Activated naive CD4-positive, alpha-beta T cell treated with anti-CD3 and anti-CD28 coated beads, Interleukin-2, amount 50 U/mL, for 24 hours (primary cell): ENCODE results near the gene MORN2.
"Not testable (repeated sequence)": the region's sequence is repeated elsewhere in the genome, so short reads cannot be mapped to it uniquely, and the experiment has no call there.

Experiments
- H3K27ac Mint-ChIP-seq: one replicate; pipeline ENCODE4 v1.8.0; 2021; ENCODE audit warnings: mild to moderate bottlenecking, mixed read lengths
- H3K27me3 Mint-ChIP-seq: one replicate; pipeline ENCODE4 v1.8.0; 2021; ENCODE audit warnings: mixed read lengths
- H3K36me3 Mint-ChIP-seq: one replicate; pipeline ENCODE4 v1.8.0; 2021; ENCODE audit warnings: mixed read lengths
- H3K4me1 Mint-ChIP-seq: one replicate; pipeline ENCODE4 v1.8.0; 2021; ENCODE audit warnings: mixed read lengths
- H3K4me3 Mint-ChIP-seq: one replicate; pipeline ENCODE4 v1.8.0; 2021; ENCODE audit warnings: mild to moderate bottlenecking, mixed read lengths
- H3K9me3 Mint-ChIP-seq: one replicate; pipeline ENCODE4 v1.8.0; 2021; ENCODE audit warnings: mixed read lengths

MORN2 gene

GRCh38 chr2:38875576-38876367 is at the start of gene MORN2, which contains the start of gene DHX57:
MORN2 (plus strand) TSS chr2:38875976.
DHX57 (minus strand) TSS chr2:38875934; CDS start chr2:38868405, 7,529 bp downstream.
- peaks cover 36% of the 10 kb centered on the region for H3K4me1 Mint-ChIP-seq
- H3K36me3 Mint-ChIP-seq, result peaks cover 15% of the 10 kb centered on the region
- H3K9me3 Mint-ChIP-seq, result peaks cover 7% of the 10 kb centered on the region
- peak within 1 kb of the TSS; percentile 99 for H3K4me3 Mint-ChIP-seq
- no peaks in the 10 kb centered on the region for H3K27me3 Mint-ChIP-seq
- peak within 1 kb of the TSS; percentile 95 for H3K27ac Mint-ChIP-seq

GRCh38 chr2:38827539-38828145 is 48.1 kb upstream of the MORN2 start:
- not testable (repeated sequence) for H3K4me3 Mint-ChIP-seq, H3K27ac Mint-ChIP-seq, H3K27me3 Mint-ChIP-seq, H3K9me3 Mint-ChIP-seq, H3K4me1 Mint-ChIP-seq
- peaks cover 17% of the 10 kb centered on the region for H3K36me3 Mint-ChIP-seq

GRCh38 chr2:38828460-38828859 is 47.3 kb upstream of the MORN2 start:
- H3K9me3 Mint-ChIP-seq, result no peaks in the 10 kb centered on the region
- H3K27me3 Mint-ChIP-seq, result no peaks in the 10 kb centered on the region
- H3K4me1 Mint-ChIP-seq, result peaks cover 3% of the 10 kb centered on the region
- H3K27ac Mint-ChIP-seq, result no peak overlapping the region
- H3K36me3 Mint-ChIP-seq, result peaks cover 17% of the 10 kb centered on the region
- H3K4me3 Mint-ChIP-seq, result no peak overlapping the region

- H3K4me1 Mint-ChIP-seq, result peaks cover 3% of the 10 kb centered on the region
- no peak overlapping the region for H3K4me3 Mint-ChIP-seq
- H3K27ac Mint-ChIP-seq, result no peak overlapping the region
- no peaks in the 10 kb centered on the region for H3K9me3 Mint-ChIP-seq
- peaks cover 17% of the 10 kb centered on the region for H3K36me3 Mint-ChIP-seq
- no peaks in the 10 kb centered on the region for H3K27me3 Mint-ChIP-seq
Measured at GRCh38 chr2:38829971-38830370, 45.8 kb upstream of the MORN2 start.

GRCh38 chr2:38830526-38831159 is 45.1 kb upstream of the MORN2 start:
- no peak overlapping the region for H3K27ac Mint-ChIP-seq
- H3K9me3 Mint-ChIP-seq, result no peaks in the 10 kb centered on the region
- peaks cover 17% of the 10 kb centered on the region for H3K36me3 Mint-ChIP-seq
- H3K4me1 Mint-ChIP-seq, result peaks cover 3% of the 10 kb centered on the region
- H3K4me3 Mint-ChIP-seq, result no peak overlapping the region
- H3K27me3 Mint-ChIP-seq, result no peaks in the 10 kb centered on the region

- no peak overlapping the region for H3K4me3 Mint-ChIP-seq
- peaks cover 9% of the 10 kb centered on the region for H3K36me3 Mint-ChIP-seq
- H3K27me3 Mint-ChIP-seq, result no peaks in the 10 kb centered on the region
- H3K27ac Mint-ChIP-seq, result no peak overlapping the region
- no peaks in the 10 kb centered on the region for H3K9me3 Mint-ChIP-seq
- H3K4me1 Mint-ChIP-seq, result no peaks in the 10 kb centered on the region
Measured at GRCh38 chr2:38835015-38835601, 40.7 kb upstream of the MORN2 start.

- Mint-ChIP-seq H3K4me1 (no peaks in the 10 kb centered on the region), H3K27ac (no peak overlapping the region), H3K4me3 (no peak overlapping the region), H3K9me3 (no peaks in the 10 kb centered on the region), H3K36me3 (peaks cover 9% of the 10 kb centered on the region), H3K27me3 (no peaks in the 10 kb centered on the region)
Measured at GRCh38 chr2:38835990-38836389, 39.8 kb upstream of the MORN2 start.

- Mint-ChIP-seq H3K4me1 (no peaks in the 10 kb centered on the region), H3K36me3 (peaks cover 12% of the 10 kb centered on the region), H3K4me3 (no peak overlapping the region)
Measured at GRCh38 chr2:38836791-38837190, 39.0 kb upstream of the MORN2 start.

GRCh38 chr2:38850045-38850444 is 25.7 kb upstream of the MORN2 start:
- H3K36me3 Mint-ChIP-seq, result peaks cover 25% of the 10 kb centered on the region
- H3K27me3 Mint-ChIP-seq, result no peaks in the 10 kb centered on the region
- H3K4me3 Mint-ChIP-seq, result no peak overlapping the region
- no peak overlapping the region for H3K27ac Mint-ChIP-seq
- H3K9me3 Mint-ChIP-seq, result no peaks in the 10 kb centered on the region
- no peaks in the 10 kb centered on the region for H3K4me1 Mint-ChIP-seq

More at GRCh38 chr2:38836791-38837190, 39.0 kb upstream of the MORN2 start:
- Mint-ChIP-seq H3K27me3 (no peaks in the 10 kb centered on the region), H3K9me3 (no peaks in the 10 kb centered on the region), H3K27ac (no peak overlapping the region)

- H3K4me1 Mint-ChIP-seq, result no peaks in the 10 kb centered on the region
- no peak overlapping the region for H3K4me3 Mint-ChIP-seq
- no peaks in the 10 kb centered on the region for H3K27me3 Mint-ChIP-seq
- no peaks in the 10 kb centered on the region for H3K9me3 Mint-ChIP-seq
- H3K27ac Mint-ChIP-seq, result no peak overlapping the region
- peaks cover 27% of the 10 kb centered on the region for H3K36me3 Mint-ChIP-seq
Measured at GRCh38 chr2:38856165-38856564, 19.6 kb upstream of the MORN2 start.

- H3K36me3 Mint-ChIP-seq, result peaks cover 31% of the 10 kb centered on the region
- H3K27me3 Mint-ChIP-seq, result no peaks in the 10 kb centered on the region
- no peak overlapping the region for H3K4me3 Mint-ChIP-seq
- no peaks in the 10 kb centered on the region for H3K9me3 Mint-ChIP-seq
- no peaks in the 10 kb centered on the region for H3K4me1 Mint-ChIP-seq
- no peak overlapping the region for H3K27ac Mint-ChIP-seq
Measured at GRCh38 chr2:38862476-38862875, 13.3 kb upstream of the MORN2 start.

GRCh38 chr2:38863061-38863695 is 12.6 kb upstream of the MORN2 start:
- H3K4me3 Mint-ChIP-seq, result no peak overlapping the region
- no peaks in the 10 kb centered on the region for H3K9me3 Mint-ChIP-seq
- no peak overlapping the region for H3K27ac Mint-ChIP-seq
- no peaks in the 10 kb centered on the region for H3K4me1 Mint-ChIP-seq
- peaks cover 35% of the 10 kb centered on the region for H3K36me3 Mint-ChIP-seq
- no peaks in the 10 kb centered on the region for H3K27me3 Mint-ChIP-seq

- Mint-ChIP-seq H3K4me3 (no peak overlapping the region), H3K4me1 (no peaks in the 10 kb centered on the region), H3K27me3 (no peaks in the 10 kb centered on the region), H3K36me3 (peaks cover 35% of the 10 kb centered on the region), H3K9me3 (peaks cover 8% of the 10 kb centered on the region), H3K27ac (no peak overlapping the region)
Measured at GRCh38 chr2:38866773-38867443, 8.9 kb upstream of the MORN2 start.

GRCh38 chr2:38871432-38871831 is 4.3 kb upstream of the MORN2 start:
- no peaks in the 10 kb centered on the region for H3K27me3 Mint-ChIP-seq
- peaks cover 33% of the 10 kb centered on the region for H3K4me1 Mint-ChIP-seq
- H3K36me3 Mint-ChIP-seq, result peaks cover 33% of the 10 kb centered on the region
- no peak overlapping the region for H3K4me3 Mint-ChIP-seq
- no peak overlapping the region for H3K27ac Mint-ChIP-seq
- H3K9me3 Mint-ChIP-seq, result peaks cover 15% of the 10 kb centered on the region

GRCh38 chr2:38873763-38874162 is 2.0 kb upstream of the MORN2 start:
- no peaks in the 10 kb centered on the region for H3K27me3 Mint-ChIP-seq
- no peak overlapping the region for H3K27ac Mint-ChIP-seq
- H3K9me3 Mint-ChIP-seq, result peaks cover 15% of the 10 kb centered on the region
- H3K36me3 Mint-ChIP-seq, result peaks cover 28% of the 10 kb centered on the region
- H3K4me3 Mint-ChIP-seq, result peak overlapping the region; percentile 51
- peaks cover 36% of the 10 kb centered on the region for H3K4me1 Mint-ChIP-seq
